GM23338 (cell line): ENCODE data around the gene CDH15. TPM values are rescaled to one million over a fixed set of nuclear protein-coding genes. Genes with fewer than 3 reads are reported as not detected.

Experiments used
- ATAC-seq: fragments of 200-7000 bp; cut with Tn5 transposase; 3 replicates; pipeline ENCODE4 v1.9.1; 2020
- DNase-seq: peaks from one replicate; pipeline ENCODE4 v3.0.0-alpha.2; 2015; ENCODE audit warnings: low spot score
- H2AFZ ChIP-seq: fragments of 200-600 bp; sonication (generic); 2 replicates; pipeline ENCODE4 v1.8.0; 2016; ENCODE audit warnings: antibody characterized with exemption, mild to moderate bottlenecking, moderate library complexity
- H3F3A ChIP-seq: fragments of 200-600 bp; sonication (generic); replicated peaks from 2 replicates; pipeline ENCODE4 v1.8.0; 2017; ENCODE audit warnings: antibody characterized with exemption, mixed run types, low read depth
- H3K27ac ChIP-seq: fragments of 200-600 bp; sonication (generic); 2 replicates; pipeline ENCODE4 v1.6.1; 2016; ENCODE audit warnings: low read depth
- H3K27me3 ChIP-seq: fragments of 200-600 bp; sonication (generic); 2 replicates; pipeline ENCODE4 v1.8.0; 2016; ENCODE audit warnings: mild to moderate bottlenecking, mixed run types, moderate library complexity; ENCODE audit not compliant: insufficient read depth
- H3K36me3 ChIP-seq: fragments of 200-600 bp; sonication (generic); 2 replicates; pipeline ENCODE4 v1.8.0; 2016; ENCODE audit warnings: mild to moderate bottlenecking; ENCODE audit not compliant: insufficient read depth
- H3K4me1 ChIP-seq: fragments of 200-600 bp; sonication (generic); 2 replicates; pipeline ENCODE4 v1.8.0; 2016; ENCODE audit warnings: mild to moderate bottlenecking, moderate library complexity; ENCODE audit not compliant: insufficient read depth
- H3K4me2 ChIP-seq: fragments of 200-600 bp; sonication (generic); 2 replicates; pipeline ENCODE4 v1.7.1; 2017; ENCODE audit warnings: mixed run types
- H3K4me3 ChIP-seq: fragments of 200-600 bp; sonication (generic); 2 replicates; pipeline ENCODE4 v1.6.1; 2016; ENCODE audit warnings: mixed run types
- H3K79me2 ChIP-seq: fragments of 200-600 bp; sonication (generic); replicated peaks from 2 replicates; pipeline ENCODE4 v1.8.0; 2017; ENCODE audit warnings: mild to moderate bottlenecking; ENCODE audit not compliant: insufficient read depth
- H3K9me2 ChIP-seq: fragments of 200-600 bp; sonication (generic); 2 replicates; pipeline ENCODE4 v1.8.0; 2017; ENCODE audit not compliant: insufficient read depth
- H4K20me1 ChIP-seq: fragments of 200-600 bp; sonication (generic); replicated peaks from 2 replicates; pipeline ENCODE4 v1.8.0; 2017; ENCODE audit warnings: mild to moderate bottlenecking; ENCODE audit not compliant: insufficient read depth
- H3K27ac Mint-ChIP-seq: 2 replicates; pipeline ENCODE4 v1.8.0; 2020; ENCODE audit warnings: inconsistent platforms, mild to moderate bottlenecking, moderate library complexity, mixed read lengths
- H3K27me3 Mint-ChIP-seq: 3 replicates; pipeline ENCODE4 v1.8.0; 2022; ENCODE audit warnings: low read depth, mild to moderate bottlenecking, moderate library complexity, mixed read lengths, inconsistent platforms; ENCODE audit not compliant: insufficient read depth, poor library complexity
- H3K36me3 Mint-ChIP-seq: 3 replicates; pipeline ENCODE4 v1.8.0; 2021; ENCODE audit warnings: low read depth, mild to moderate bottlenecking, inconsistent platforms, moderate library complexity, mixed read lengths
- H3K4me1 Mint-ChIP-seq: 3 replicates; pipeline ENCODE4 v1.8.0; 2020; ENCODE audit warnings: mild to moderate bottlenecking, inconsistent platforms, mixed read lengths
- H3K4me3 Mint-ChIP-seq: 3 replicates; pipeline ENCODE4 v1.8.0; 2021; ENCODE audit warnings: moderate library complexity, mild to moderate bottlenecking, inconsistent platforms, mixed read lengths
- H3K9me3 Mint-ChIP-seq: 3 replicates; pipeline ENCODE4 v1.8.0; 2020; ENCODE audit warnings: moderate library complexity, mild to moderate bottlenecking, inconsistent platforms, mixed read lengths
- CREB1 ChIP-seq: fragments of 250-450 bp; sonication (Bioruptor Pico); IDR thresholded peaks from 2 replicates; pipeline ENCODE4 v1.5.0; 2020; ENCODE audit warnings: low read depth, mild to moderate bottlenecking, moderate library complexity
- CTCF ChIP-seq, 2 experiments: fragments of 200-600 bp in 1 of 2; sonication (generic) in 1 of 2; conservative IDR thresholded peaks; 2 replicates each; pipeline versions ENCODE4 v1.5.1 to v1.6.1; 2016 to 2017; ENCODE audit warnings: antibody characterized with exemption in 2 of 2, low read depth in 2 of 2, mild to moderate bottlenecking in 2 of 2, moderate library complexity in 1 of 2
- ETS1 ChIP-seq: IDR thresholded peaks from 2 replicates; pipeline ENCODE4 v1.6.1; 2016; ENCODE audit warnings: antibody characterized with exemption
- EZH2 ChIP-seq: fragments of 200-600 bp; sonication (generic); IDR thresholded peaks from one replicate; pipeline ENCODE4 v1.8.0; 2017; ENCODE audit warnings: antibody characterized with exemption, mild to moderate bottlenecking, low read depth; ENCODE audit not compliant: unreplicated experiment
- EZH2phosphoT487 ChIP-seq: fragments of 200-600 bp; sonication (generic); IDR thresholded peaks from one replicate; pipeline ENCODE4 v1.8.1; 2018; ENCODE audit warnings: antibody characterized with exemption; ENCODE audit not compliant: unreplicated experiment
- JUNB ChIP-seq: IDR thresholded peaks from one replicate; pipeline ENCODE4 v1.6.1; 2016; ENCODE audit warnings: antibody characterized with exemption; ENCODE audit not compliant: unreplicated experiment
- NANOG ChIP-seq: IDR thresholded peaks from 2 replicates; pipeline ENCODE4 v1.6.1; 2016; ENCODE audit warnings: antibody characterized with exemption, borderline replicate concordance
- POLR2AphosphoS5 ChIP-seq: IDR thresholded peaks from 2 replicates; pipeline ENCODE4 v1.6.1; 2016; ENCODE audit warnings: antibody characterized with exemption, low read depth
- STAT1 ChIP-seq: IDR thresholded peaks from one replicate; pipeline ENCODE4 v1.6.1; 2016; ENCODE audit warnings: antibody characterized with exemption; ENCODE audit not compliant: unreplicated experiment
- ZNF114 ChIP-seq: fragments of 250-450 bp; sonication (Bioruptor Pico); IDR thresholded peaks from 2 replicates; pipeline ENCODE4 v1.5.0; 2020; ENCODE audit warnings: mild to moderate bottlenecking, moderate library complexity
- ZNF331 ChIP-seq: fragments of 250-450 bp; sonication (Bioruptor Pico); IDR thresholded peaks from 2 replicates; pipeline ENCODE4 v1.5.0; 2020; ENCODE audit warnings: low read depth, mild to moderate bottlenecking, moderate library complexity
- ZNF462 ChIP-seq: fragments of 250-450 bp; sonication (Bioruptor Pico); IDR thresholded peaks from 2 replicates; pipeline ENCODE4 v1.5.0; 2020; ENCODE audit warnings: mild to moderate bottlenecking, moderate library complexity
- polyA plus RNA-seq: library from polyadenylated mRNA; unstranded; fragments of >200 nt; fragmentation: Nextera tagmentation; extraction: Ambion mirVana; gene quantifications from 2 replicates; pipeline ENCODE4 v1.2.1, GENCODE V29; 2016
- total RNA-seq: library from RNA; depleted of rRNA; stranded (reverse); fragments of >200 nt; shearing (Covaris generic); gene quantifications from 2 replicates; pipeline ENCODE4 v1.2.3, GENCODE V29; 2014
- TF ChIP-seq, protein P1 (sequence below): IDR thresholded peaks from one replicate; pipeline ENCODE4 v1.6.1; 2018; ENCODE audit warnings: antibody characterized with exemption; ENCODE audit not compliant: unreplicated experiment

Gene CDH15
- total and polyA plus RNA-seq, 2 experiments from 2014 or later: 0.61 to 1.0 TPM

- TF ChIP-seq ETS1: no peak
- no peak for TF ChIP-seq ZNF114 (CRISPR knock-in tag)
- TF ChIP-seq ZNF331: no peak
- no peak for TF ChIP-seq EZH2phosphoT487
- no peak for TF ChIP-seq POLR2AphosphoS5
- no peak for TF ChIP-seq JUNB
- no peak for TF ChIP-seq EZH2
- no peak for TF ChIP-seq NANOG
- TF ChIP-seq, protein P1, sequence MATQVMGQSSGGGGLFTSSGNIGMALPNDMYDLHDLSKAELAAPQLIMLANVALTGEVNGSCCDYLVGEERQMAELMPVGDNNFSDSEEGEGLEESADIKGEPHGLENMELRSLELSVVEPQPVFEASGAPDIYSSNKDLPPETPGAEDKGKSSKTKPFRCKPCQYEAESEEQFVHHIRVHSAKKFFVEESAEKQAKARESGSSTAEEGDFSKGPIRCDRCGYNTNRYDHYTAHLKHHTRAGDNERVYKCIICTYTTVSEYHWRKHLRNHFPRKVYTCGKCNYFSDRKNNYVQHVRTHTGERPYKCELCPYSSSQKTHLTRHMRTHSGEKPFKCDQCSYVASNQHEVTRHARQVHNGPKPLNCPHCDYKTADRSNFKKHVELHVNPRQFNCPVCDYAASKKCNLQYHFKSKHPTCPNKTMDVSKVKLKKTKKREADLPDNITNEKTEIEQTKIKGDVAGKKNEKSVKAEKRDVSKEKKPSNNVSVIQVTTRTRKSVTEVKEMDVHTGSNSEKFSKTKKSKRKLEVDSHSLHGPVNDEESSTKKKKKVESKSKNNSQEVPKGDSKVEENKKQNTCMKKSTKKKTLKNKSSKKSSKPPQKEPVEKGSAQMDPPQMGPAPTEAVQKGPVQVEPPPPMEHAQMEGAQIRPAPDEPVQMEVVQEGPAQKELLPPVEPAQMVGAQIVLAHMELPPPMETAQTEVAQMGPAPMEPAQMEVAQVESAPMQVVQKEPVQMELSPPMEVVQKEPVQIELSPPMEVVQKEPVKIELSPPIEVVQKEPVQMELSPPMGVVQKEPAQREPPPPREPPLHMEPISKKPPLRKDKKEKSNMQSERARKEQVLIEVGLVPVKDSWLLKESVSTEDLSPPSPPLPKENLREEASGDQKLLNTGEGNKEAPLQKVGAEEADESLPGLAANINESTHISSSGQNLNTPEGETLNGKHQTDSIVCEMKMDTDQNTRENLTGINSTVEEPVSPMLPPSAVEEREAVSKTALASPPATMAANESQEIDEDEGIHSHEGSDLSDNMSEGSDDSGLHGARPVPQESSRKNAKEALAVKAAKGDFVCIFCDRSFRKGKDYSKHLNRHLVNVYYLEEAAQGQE: no peak
- TF ChIP-seq CTCF (conservative IDR thresholded peaks at IDR 0.05; ENCODE audit: low read depth in 2 of 2): no peak
- TF ChIP-seq CREB1 (CRISPR knock-in tag): no peak
- TF ChIP-seq ZNF462 (CRISPR knock-in tag): no peak
- no peak for TF ChIP-seq STAT1
- Histone ChIP-seq H3K79me2 (no peaks in the 10 kb centered on the region), H3K4me3 (peak overlapping the region; percentile 66), H3K27me3 (peaks cover 36% of the 10 kb centered on the region), H3K27ac (no peak overlapping the region), H3K4me1 (peaks cover 7% of the 10 kb centered on the region; the same call in 1 of the 2 replicates), H4K20me1 (no peaks in the 10 kb centered on the region), H3K9me2 (no peaks in the 10 kb centered on the region), H3K36me3 (no peaks in the 10 kb centered on the region), H3F3A (0 out of 2 replicates have a peak, but pooled peaks cover 6% of the 10 kb centered on the region), H2AFZ (no peak overlapping the region), H3K4me2 (peak overlapping the region; percentile 88)
- Mint-ChIP-seq H3K36me3 (peaks cover 2% of the 10 kb centered on the region; the same call in 1 of the 3 replicates), H3K27ac (no peak overlapping the region), H3K4me3 (peak overlapping the region; percentile 73), H3K4me1 (peaks cover 5% of the 10 kb centered on the region; the same call in 2 of the 3 replicates), H3K27me3 (peaks cover 38% of the 10 kb centered on the region), H3K9me3 (peaks cover 7% of the 10 kb centered on the region; the same call in 2 of the 3 replicates)
- DNase-seq: no peak
- ATAC-seq: no peak
Measured at GRCh38 chr16:89199241-89200123, 27.9 kb downstream of the CDH15 start.
